K562 treated with DMSO at 1 percent for 24 hours (cell line): ENCODE measurements around the gene SETD3. TPM values are rescaled to one million over a fixed set of nuclear protein-coding genes. Genes with fewer than 3 reads are reported as not detected.

Source experiments
- total RNA-seq: library from RNA; unstranded; fragments of 300-600 nt; gene quantifications from 2 replicates; pipeline ENCODE4 v1.2.3, GENCODE V29; 2022; ENCODE audit warnings: low read depth; ENCODE audit not compliant: insufficient read depth

Gene SETD3
- total RNA-seq, result 19.0 and 20.9 TPM in 2 replicates

GRCh38 chr14:99479906-99480869 lies at the start of gene SETD3:
Gene SETD3 (minus strand): TSS chr14:99480859. CDS start chr14:99465805, 15,054 bp downstream.

GRCh38 chr14:99480917-99481744 lies 472 bp upstream of the SETD3 start, which contains the start of gene CCNK:
Gene CCNK (plus strand): TSS chr14:99481409. CDS start chr14:99492678, 11,269 bp downstream.

Other genes starting within 250 kb of the SETD3 start
- not detected in 2 replicates for gene BCL11B, start 208.7 kb downstream of the SETD3 start, total RNA-seq
- 24.2 and 29.2 TPM in 2 replicates for gene CCNK, start 550 bp upstream of the SETD3 start, total RNA-seq
- gene CCDC85C, start 123.3 kb upstream of the SETD3 start, total RNA-seq, result 12.3 and 13.1 TPM in 2 replicates
- gene HHIPL1, start 164.3 kb upstream of the SETD3 start, total RNA-seq, result 0.05 TPM in 1 of 2 replicates, not detected in the other
- gene CYP46A1, start 203.4 kb upstream of the SETD3 start, total RNA-seq, result not detected in 2 replicates